GM18873 (cell line): Measurements from ENCODE around the gene BMP5.

Experiments
- ATAC-seq: cut with Tn5 transposase; IDR thresholded peaks from one replicate; pipeline ENCODE4 v1.9.1; 2021; ENCODE audit warnings: mild to moderate bottlenecking, moderate library complexity, moderate number of reproducible peaks; ENCODE audit not compliant: unreplicated experiment, low FRiP score

BMP5 gene

DNA sequence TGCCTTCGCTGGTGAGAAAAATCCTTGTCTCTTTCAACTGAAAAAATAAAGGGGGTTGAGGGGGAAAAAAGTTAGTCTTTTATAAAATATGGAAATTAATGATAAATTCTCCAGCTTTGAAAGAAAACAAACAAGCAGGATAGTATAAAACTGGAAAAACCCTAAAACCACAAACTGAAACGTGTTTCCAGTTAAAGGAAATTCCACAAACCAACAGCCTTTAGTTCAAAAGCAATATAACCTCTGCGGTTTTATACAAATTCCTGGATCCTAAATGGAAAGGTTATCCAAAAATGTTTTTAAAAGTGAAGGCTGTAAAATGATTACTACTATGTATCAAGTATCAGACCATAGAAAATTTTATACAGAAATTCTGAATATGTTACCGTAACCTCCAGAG lies 55.6 kb downstream of the BMP5 start:
- ATAC-seq, result no peak

DNA sequence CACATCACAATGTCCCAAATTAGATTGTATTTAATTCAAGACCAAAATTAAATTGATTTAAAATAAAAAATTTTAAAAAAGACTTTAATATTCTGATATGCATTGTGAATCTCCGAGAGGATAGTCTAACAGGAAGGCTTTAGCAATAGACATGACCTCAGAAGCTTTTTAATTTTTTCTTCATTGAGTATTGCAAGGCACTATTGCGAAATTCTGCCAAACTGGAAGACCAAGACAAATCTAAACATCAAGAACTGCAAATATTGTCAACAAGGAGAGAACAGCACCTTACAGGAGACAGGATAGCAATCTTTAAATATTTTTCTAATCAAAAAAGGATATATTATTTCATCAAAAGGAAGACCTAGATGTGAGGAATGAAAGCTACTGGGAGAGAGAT lies 56.9 kb downstream of the BMP5 start:
- no peak for ATAC-seq

DNA sequence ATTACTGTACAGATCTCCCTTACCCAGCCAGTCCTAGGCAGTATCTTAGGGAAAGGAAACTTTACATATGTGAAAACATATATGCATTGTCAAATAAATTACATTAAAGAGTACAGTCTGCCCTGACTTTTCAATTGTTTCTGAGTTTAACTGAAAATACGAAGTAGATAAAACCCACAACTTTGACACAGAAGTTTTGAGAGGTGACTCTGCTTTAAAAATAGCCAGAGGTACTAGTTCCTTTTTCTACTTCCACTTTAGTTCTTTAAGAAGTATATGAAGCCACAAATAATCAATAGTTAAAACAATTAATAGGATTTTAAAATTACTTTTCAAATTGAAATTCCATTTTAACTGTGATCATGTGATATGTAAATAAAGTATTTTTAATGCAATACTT lies 62.9 kb downstream of the BMP5 start:
- ATAC-seq, result no peak

DNA sequence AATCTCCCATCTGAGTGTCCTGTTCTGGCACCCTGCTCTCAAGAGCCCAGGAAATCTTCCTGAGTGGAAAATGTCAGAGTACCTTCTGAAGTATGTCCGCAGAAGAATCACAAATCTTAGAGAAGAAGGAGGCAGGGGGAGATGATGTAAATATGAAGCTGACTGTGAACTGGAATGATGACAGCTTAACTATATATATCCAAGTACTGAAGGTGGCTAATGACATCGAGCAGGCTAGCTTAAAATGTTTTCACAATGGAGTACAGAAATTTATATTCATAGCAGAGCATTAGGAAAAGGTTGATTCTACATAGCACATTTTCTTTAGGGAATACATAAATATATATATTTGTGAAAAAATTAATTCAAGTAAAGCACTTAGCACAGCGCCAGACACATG lies 64.3 kb downstream of the BMP5 start:
- no peak for ATAC-seq

DNA sequence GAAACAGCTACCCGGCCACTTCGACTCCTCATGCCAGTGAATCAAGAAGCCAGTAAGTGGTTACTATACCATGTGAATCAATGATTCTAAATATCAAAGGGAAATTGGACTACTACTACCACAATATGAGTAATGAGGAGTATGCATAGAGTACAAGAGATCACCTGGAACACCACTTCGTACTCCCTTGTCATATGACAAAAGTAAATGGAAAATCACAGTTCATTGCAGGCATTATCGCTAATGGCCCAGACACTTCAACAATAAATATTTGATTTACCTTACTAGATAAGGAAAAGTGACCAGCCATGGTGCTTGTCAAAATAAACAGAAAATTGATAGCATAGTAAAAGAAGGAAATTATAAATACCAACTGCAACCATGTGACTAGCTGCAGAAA lies 73.1 kb downstream of the BMP5 start:
- ATAC-seq, result no peak

DNA sequence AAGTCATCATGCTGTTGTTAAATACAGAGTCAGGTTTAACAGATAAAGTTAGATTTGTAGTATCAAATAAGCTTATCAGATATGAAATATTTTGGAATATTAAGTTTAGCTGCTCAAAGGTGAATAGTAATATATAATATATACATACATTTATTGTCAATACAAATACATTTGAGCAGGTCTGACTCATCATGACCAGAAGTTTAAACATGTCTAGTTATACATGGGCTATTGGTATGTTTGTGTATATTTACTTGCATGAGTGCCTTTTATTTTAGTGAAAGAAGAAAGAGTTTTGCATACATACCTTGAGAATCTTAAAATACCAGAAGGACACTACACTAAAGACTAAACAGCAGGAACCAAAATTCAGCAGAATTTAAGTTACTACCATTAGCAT lies 76.8 kb downstream of the BMP5 start:
- ATAC-seq, result no peak

DNA sequence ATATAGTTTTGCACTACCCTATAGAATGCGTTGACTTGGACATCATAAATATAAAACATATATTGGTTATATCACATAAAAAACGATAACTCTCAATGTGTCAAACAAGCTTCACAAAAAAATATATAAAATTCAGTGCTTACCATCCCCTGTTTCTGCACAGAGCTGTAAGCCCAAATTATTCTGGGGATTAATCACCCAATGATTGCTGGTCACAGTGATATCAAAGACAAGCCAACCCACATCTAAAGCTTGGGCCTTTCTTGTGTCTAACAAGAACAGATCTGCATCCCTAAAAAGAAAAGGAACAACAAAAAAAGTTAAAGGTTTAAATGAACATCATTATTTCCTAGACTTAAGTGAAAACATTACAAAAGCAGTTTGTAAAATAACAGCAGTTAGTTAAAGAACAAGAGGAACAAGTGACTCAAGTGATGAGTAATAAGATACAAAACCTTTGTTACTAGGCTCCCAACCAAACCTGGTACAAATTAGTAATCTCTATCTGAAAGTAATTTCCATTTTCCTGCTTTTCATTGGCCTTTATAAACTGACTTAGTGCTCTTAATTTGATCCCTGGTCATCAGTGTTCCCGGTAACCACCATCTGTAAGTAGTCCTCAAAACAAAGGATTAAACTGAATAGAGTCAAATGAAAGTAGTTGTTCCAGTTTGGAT lies 81.1 kb downstream of the BMP5 start:
- no peak for ATAC-seq

DNA sequence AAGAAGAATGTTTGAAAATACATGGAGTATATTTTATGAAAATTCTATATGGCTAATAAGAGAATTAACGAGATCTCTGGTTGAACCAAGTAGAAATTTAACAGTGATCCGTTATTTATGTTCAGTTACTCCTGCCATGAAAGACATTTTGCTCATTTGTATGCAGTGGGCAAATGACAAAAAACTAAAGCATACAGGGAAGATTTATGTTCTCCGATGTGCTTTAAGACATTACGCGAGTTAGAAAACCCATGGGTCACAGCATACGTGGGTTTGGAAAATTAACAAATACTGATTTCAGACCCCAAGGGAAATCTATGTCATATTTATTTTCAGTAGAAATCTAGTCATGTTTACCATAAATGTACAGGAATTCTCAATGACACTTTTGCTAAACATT lies 90.1 kb downstream of the BMP5 start:
- ATAC-seq, result no peak

DNA sequence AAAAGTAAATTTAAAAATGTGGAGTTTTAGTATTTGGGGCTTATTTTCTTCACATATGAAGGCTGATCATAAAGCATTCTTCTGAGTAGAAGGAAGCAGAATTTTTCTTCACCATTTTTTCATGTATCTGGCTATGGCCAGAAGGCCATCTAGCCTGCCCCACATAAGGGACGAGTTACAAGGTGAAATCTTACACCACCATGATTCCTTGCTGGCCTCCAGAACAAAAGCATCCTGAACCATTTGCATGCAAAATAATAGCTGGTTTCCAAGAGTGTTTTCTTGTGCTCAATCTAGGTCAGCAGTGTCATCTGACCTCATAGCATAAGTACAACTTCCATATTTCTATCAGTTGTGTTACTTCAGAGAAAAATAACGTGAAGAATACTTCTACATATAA lies 93.1 kb downstream of the BMP5 start:
- no peak for ATAC-seq

DNA sequence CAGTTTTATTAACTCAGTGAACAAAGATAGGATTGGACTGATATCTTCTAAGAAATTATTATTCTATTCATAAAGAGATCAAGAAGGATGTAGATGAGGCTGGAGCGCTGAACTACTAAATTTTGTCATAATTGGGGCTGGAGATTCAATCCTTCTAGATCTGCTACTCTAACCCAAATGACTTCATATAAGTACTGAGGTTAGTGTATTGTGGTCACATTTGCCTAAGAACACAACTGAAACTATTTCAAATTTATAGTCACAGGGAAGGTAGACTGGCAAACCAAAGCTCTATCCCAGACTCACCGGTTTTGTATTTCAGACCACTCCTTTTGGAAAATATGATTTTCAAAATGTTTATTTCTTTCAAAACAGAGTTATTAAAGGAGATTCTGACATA lies 96.7 kb downstream of the BMP5 start:
- ATAC-seq, result no peak

DNA sequence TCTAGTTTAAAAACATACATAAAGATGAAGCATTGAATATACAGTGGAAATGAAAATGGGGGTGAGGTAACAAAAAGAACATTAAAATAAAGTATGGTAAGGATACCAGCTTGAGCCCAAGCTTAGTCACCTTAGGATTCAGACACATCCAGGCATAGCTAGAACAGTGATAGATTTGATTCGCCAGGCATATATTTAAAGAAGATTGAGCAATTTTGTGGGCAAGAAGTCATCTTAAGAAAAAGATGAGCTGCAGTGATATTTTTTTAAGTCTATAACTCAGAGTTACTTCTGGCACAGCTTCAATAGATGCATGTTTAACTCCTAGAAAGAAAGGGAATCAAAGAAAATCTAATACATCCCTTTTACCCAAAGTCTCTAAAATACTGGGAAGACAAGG lies 97.9 kb downstream of the BMP5 start:
- no peak for ATAC-seq

DNA sequence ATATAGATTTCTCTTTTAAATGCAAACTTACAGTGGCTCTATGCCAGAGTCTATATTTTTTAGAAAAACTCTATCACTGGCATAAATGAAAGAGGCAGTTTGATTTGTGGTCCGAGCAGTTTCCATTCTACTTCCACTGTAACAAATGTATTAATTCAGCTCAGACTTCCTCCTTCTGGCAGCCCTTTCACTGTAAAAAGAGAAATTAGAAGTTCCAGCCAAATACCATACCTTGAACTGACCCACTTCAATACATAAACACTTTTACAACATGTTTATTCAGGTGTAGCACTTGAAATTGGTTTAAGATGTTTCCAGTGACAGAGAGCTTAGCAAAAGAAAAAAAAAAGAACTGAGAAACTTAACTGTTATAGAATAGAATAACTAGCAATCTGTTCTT lies 99.3 kb downstream of the BMP5 start:
- no peak for ATAC-seq

DNA sequence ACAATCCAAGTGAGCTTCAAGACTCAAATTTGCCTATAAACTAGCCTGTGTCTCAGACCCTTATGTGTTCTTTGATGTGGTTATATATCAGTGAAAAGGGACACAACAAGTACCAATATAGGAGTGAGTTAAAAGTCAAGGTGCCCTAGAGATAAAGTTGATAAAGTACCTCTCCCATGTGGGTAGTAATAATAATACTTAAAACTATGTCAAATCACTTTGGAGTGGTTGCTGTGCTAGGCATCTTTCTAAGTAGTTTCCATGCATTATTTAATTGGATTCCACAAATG lies 100.4 kb downstream of the BMP5 start:
- ATAC-seq, result no peak

DNA sequence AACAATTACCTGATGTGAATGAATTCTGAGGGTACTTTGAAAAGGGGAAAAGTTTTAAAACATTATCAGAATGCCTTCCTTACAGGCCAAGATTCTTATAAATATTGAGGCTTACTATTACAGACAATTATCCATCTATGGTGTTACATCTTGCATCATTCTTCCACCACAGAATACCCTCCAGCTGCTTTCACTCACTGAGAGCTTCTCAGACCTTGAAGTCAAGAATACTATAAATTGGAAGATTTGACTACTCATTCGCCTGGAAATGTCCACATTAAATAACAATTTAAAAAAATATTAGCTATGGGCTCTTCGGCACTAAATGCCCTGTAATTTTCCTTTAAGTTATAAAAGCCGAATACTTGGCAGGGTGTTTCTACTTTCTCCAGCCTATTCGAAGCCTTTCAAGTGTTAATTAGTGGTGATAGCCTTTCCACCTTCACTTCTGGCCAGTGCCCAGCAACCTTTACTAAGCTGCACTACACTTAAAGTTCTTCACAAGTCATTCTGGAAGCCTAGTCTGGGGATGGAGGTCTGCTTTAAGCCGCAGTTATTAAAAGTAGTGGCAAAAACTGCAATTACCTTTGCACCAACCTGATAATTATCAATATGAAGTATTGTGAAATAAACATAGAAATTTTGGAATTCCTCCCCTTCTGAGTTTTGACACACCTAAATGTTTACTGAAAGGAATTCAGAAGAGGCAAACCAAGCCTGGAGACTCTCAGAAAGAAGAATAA lies 100.9 kb downstream of the BMP5 start:
- no peak for ATAC-seq

DNA sequence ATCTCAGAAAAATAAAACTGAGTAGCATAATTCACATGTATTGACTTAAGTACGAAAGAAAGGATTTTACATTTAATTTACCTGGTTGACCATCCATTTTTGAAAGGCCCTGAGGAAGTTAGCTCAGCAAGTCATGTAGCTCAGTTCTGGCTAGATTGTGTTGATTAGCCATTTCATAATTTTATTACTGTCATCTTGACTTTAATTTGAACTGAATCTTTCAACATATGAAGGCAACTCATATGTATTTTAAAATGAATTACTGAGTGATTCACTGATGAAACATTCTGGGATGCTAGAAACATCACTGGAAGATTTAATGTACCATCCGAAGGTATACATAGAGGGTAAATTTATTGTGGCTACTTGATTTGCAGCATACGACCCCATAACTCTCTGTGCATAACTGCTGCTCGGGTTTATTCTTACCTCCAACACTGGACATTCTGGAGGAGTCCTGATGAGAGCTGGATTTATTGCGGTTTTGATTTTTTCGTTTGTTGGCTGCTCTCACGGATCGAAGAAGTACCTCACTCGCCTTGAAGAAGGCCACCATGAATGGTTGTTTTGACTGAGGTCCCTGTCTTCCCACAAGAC lies 101.7 kb downstream of the BMP5 start:
- no peak for ATAC-seq

DNA sequence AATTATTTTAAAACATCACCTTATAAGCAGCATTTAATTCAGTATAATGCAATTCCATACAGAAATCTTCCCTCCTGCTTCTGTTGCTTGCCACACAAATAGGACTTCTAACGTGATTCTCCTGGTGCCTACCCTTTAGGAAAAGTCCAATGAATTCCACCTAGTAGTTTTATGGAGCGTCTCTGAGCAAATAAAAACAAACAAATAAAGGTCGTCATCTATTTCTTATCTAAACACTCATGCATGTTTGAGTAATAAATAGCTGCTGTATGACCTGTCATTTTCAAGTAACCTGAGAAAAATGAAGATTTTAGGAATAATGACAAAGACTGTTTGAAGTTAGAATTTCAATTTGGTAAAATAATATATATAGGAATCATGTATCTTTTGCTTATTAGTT lies 102.7 kb downstream of the BMP5 start:
- no peak for ATAC-seq

DNA sequence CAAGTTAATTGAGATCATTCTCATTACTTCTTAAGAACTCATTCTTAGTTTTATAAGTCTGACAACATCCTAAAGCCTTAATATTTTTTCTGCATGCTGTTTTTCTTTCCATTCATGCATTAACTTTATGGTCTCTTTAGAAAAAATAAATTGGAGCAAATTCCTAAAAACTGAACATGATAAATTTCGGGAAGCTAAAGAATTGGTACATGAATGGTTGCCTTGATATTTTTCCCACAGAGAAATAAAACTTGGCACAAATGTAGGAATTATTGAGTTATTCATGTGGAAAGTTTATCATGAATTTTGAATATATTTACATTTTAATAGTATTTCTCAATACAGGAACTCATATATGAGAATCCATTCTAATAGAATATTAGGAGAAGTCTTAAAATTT lies 115.9 kb downstream of the BMP5 start:
- ATAC-seq, result no peak

DNA sequence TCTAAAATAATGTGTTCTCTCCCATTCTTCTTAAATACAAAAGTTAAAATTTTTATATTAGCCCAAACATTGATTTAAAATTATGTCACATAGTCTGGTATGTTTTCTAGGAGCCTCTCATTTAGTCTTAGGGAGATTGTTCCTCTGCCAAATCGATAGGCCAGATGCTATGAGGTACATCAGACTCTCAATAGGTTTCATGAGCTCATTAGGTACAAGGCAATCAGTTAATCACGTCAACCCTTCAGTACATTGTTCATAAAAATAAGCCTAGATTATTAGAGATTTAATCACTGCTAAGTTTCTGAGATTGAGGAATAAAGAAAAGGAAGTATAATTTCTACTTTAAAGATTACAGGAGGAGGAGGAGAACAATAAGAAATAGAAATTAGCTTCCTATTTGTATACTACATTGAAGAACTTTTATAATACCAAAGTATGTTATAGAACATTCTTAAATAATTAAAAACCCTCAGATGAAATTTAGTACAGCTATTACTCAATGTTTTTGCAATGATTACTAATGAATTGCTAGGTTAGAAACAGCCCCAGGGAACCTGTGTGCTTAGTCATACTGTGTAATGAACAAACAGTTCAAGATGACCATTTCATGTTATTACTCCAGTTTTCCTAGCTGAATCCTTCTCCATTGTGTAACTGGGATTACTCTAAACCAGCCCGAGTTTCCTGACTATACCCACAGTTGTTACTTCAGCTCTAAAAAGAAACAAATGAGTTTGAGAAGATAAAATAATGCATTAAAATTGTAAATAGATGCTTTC lies 117.0 kb downstream of the BMP5 start:
- ATAC-seq, result no peak

DNA sequence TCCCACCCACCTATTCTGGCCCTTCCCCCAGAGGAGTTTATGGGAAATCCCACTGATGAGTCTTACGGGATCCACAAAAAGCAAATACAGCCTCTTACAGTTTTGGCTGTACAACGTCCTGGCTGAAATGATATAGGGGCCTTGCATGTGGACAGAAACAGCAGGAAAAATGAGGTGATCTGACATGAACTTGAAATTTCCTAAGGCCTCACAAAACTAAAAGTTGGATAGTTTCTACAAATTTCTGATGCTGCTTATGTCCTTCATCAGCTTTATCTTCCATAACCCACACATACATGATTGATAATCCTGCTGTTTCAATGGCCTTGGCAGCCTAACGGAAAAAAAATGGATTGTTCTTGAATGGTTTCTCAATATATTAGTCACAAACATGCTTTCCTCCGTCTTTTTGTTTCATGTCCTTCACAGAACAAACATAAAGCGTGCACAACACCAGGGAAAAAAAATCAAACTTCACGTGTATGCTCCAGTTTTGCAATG lies 118.8 kb downstream of the BMP5 start:
- no peak for ATAC-seq

DNA sequence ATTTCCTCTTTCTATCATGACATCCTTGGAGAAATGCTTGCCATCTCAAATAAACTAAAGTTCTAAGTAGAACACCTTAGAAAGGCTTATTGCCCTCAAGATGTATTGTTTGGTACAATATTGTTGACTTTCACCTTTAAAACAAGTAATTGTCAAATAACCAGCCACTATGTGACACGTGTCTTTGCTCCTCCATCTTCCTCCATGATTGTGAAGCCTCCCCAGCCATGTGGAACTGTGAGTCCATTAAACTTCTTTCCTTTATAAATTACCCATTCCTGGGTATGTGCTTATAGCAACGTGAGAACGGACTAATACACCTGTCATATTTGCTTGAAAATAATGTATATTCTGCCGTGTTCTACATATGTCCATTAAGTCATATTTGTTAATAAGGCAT lies 126.5 kb downstream of the BMP5 start:
- ATAC-seq, result no peak

DNA sequence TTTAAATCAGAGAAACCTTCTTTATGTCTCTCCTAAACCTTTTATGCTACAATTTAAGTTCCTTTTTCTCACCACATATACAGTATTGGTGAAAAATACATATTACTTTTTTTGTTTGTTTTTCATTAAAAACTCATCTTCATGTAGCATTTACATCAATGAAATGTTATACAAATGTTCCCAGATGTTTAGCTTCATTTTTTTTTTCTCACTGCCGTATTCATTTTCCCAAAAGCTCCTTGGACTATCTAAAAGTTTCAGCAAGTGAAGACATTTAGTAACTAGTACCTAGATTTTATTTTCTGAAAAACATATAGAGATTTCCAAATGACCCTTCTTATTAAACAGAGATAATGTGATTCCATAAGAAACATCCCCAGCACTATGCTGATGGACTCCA lies 128.9 kb downstream of the BMP5 start:
- ATAC-seq, result no peak
